Calu3 (cell line): Measurements from ENCODE around the gene LCA5L. TPM values are rescaled to one million over a fixed set of nuclear protein-coding genes. Genes with fewer than 3 reads are reported as not detected.

Experiments
- BruUV-seq: library from RNA; stranded (reverse); fragments of 400-500 nt; replicated peaks from 2 replicates; lab custom pipeline; 2021; lab: Mats Ljungman, UMichigan
- CTCF ChIA-PET: fragments of 300-600 bp; sonication (Branson Sonifier 250); formaldehyde crosslinking; loops from one replicate; lab custom pipeline; 2022; ENCODE audit warnings: antibody characterized with exemption; lab: Charles Lee
- DNase-seq: peaks from one replicate; pipeline ENCODE4 v3.0.0; 2022
- H3K27ac Mint-ChIP-seq: one replicate; pipeline ENCODE4 v1.8.0; 2022; ENCODE audit warnings: mixed read lengths; ENCODE audit not compliant: unreplicated experiment
- H3K27me3 Mint-ChIP-seq: one replicate; pipeline ENCODE4 v1.8.0; 2022; ENCODE audit warnings: mixed read lengths; ENCODE audit not compliant: unreplicated experiment
- H3K36me3 Mint-ChIP-seq: one replicate; pipeline ENCODE4 v1.8.0; 2022; ENCODE audit warnings: mild to moderate bottlenecking, moderate library complexity, mixed read lengths; ENCODE audit not compliant: insufficient read depth, unreplicated experiment
- H3K4me1 Mint-ChIP-seq: one replicate; pipeline ENCODE4 v1.8.0; 2022; ENCODE audit warnings: mild to moderate bottlenecking, low read depth, mixed read lengths; ENCODE audit not compliant: unreplicated experiment
- H3K4me3 Mint-ChIP-seq: one replicate; pipeline ENCODE4 v1.8.0; 2022; ENCODE audit warnings: mild to moderate bottlenecking, low read depth, moderate library complexity, mixed read lengths; ENCODE audit not compliant: unreplicated experiment
- H3K9me3 Mint-ChIP-seq: one replicate; pipeline ENCODE4 v1.8.0; 2022; ENCODE audit warnings: low read depth, mixed read lengths; ENCODE audit not compliant: unreplicated experiment
- CTCF ChIP-seq: fragments of 200-600 bp; IDR thresholded peaks from one replicate; pipeline ENCODE4 v1.8.0; 2022; ENCODE audit warnings: antibody characterized with exemption; ENCODE audit not compliant: unreplicated experiment
- intact Hi-C: fragments of 100-400 bp; cut with micrococcal nuclease; formaldehyde crosslinking; loops from one replicate; pipeline ENCODE4 v1.10.0; 2022; ENCODE audit not compliant: unreplicated experiment
- total RNA-seq: library from RNA; stranded (reverse); gene quantifications from 2 replicates; pipeline ENCODE4 v1.2.3, GENCODE V29; 2022

Gene LCA5L
- total RNA-seq, 1 experiment from 2014 or later: 1.7 TPM

- peak; percentile 41 for DNase-seq
These were observed 3.8 kb downstream of the LCA5L start for GRCh38 chr21:39441502-39442475.

GRCh38 chr21:39439232-39439631 lies 6.3 kb downstream of the LCA5L start:
- no peaks in the 10 kb centered on the region for H3K9me3 Mint-ChIP-seq
- intact Hi-C loops: no loop called here
- H3K27ac Mint-ChIP-seq: no peak overlapping the region
- DNase-seq: no peak
- no peaks in the 10 kb centered on the region for H3K27me3 Mint-ChIP-seq
- no peak for TF ChIP-seq CTCF
- H3K4me1 Mint-ChIP-seq: peaks cover 1% of the 10 kb centered on the region
- no peak overlapping the region for H3K4me3 Mint-ChIP-seq
- no TSS peak for BruUV-seq
- H3K36me3 Mint-ChIP-seq: no peaks in the 10 kb centered on the region
- CTCF ChIA-PET: no interaction called here

More at GRCh38 chr21:39441502-39442475, 3.8 kb downstream of the LCA5L start:
- BruUV-seq: no TSS peak
- CTCF ChIA-PET: interaction anchor here (0.7 to 1.3 kb wide), 5 partner anchors 48 to 126 kb away, joined by 3 read pairs; no protein-coding TSS in a partner anchor
- peak; percentile 36 for TF ChIP-seq CTCF
- Mint-ChIP-seq H3K4me3 (no peak overlapping the region), H3K27me3 (no peaks in the 10 kb centered on the region), H3K27ac (no peak overlapping the region), H3K4me1 (peaks cover 9% of the 10 kb centered on the region), H3K9me3 (no peaks in the 10 kb centered on the region), H3K36me3 (peaks cover 19% of the 10 kb centered on the region)
- intact Hi-C loops: no loop called here

GRCh38 chr21:39434950-39435349 lies 10.6 kb downstream of the LCA5L start:
- Mint-ChIP-seq H3K4me3 (no peak overlapping the region), H3K4me1 (no peaks in the 10 kb centered on the region), H3K27ac (no peak overlapping the region), H3K27me3 (no peaks in the 10 kb centered on the region), H3K36me3 (no peaks in the 10 kb centered on the region), H3K9me3 (no peaks in the 10 kb centered on the region)
- DNase-seq: no peak
- no peak for TF ChIP-seq CTCF
- BruUV-seq: no TSS peak
- intact Hi-C loops: no loop called here
- CTCF ChIA-PET: no interaction called here

GRCh38 chr21:39430954-39431353 lies 14.6 kb downstream of the LCA5L start:
- CTCF ChIA-PET: no interaction called here
- intact Hi-C loops: no loop called here
- no peaks in the 10 kb centered on the region for H3K27me3 Mint-ChIP-seq
- no peaks in the 10 kb centered on the region for H3K36me3 Mint-ChIP-seq
- no peaks in the 10 kb centered on the region for H3K4me1 Mint-ChIP-seq
- DNase-seq: no peak
- BruUV-seq: no TSS peak
- no peaks in the 10 kb centered on the region for H3K9me3 Mint-ChIP-seq
- no peak for TF ChIP-seq CTCF
- no peak overlapping the region for H3K27ac Mint-ChIP-seq
- no peak overlapping the region for H3K4me3 Mint-ChIP-seq
